NCI-H2196 treated with DMSO at 0.1 percent for 48 hours (cell line): ENCODE data around the gene RBM34.
"Not testable (repeated sequence)": the region's sequence is repeated elsewhere in the genome, so short reads cannot be mapped to it uniquely, and the experiment has no call there.

Experiments
- DNase-seq: peaks from one replicate; lab custom pipeline; 2025; ENCODE audit not compliant: unreplicated experiment; lab: John Stamatoyannopoulos, UW

The RBM34 gene

DNA sequence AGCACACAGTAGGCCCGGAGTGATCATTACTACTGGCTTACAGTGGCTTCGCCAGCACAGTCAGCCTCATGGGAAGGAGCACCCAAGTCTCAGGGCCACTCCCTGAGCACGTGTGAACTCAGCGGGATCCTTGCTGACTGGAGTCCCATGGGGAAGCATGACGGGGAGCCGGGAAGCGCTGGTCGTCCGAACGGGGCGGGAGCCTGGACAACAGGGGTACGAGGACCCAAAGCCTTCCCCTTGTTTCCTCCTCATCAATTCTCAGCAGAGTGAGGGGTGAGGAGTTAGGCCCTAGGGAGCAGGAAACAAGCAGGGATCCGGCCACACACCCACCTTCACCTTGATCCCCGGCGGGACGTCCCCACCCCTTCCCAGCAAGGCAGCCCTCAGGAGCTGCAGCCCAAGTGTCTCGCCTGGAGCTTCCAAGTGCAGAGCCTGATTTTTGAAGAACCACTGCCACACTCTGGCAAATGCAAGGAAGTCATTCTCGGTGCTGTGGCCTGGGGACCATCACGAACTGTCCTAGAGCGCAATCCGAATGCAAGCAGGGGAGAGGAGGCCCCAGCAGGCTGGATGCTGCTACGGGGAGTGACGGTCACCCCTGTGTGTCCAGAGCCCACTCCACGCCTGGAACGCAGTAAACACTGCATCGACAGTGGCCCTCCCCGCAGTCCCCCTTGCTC is 67.9 kb downstream of the RBM34 start:
- DNase-seq, result no peak

- DNase-seq, result not testable (repeated sequence)
These were observed 68.6 kb downstream of the RBM34 start for GRCh38 chr1:235092415-235092814.

GRCh38 chr1:235092045-235092406 is 69.0 kb downstream of the RBM34 start:
- not testable (repeated sequence) for DNase-seq

- not testable (repeated sequence) for DNase-seq
These were observed 69.6 kb downstream of the RBM34 start for GRCh38 chr1:235091319-235092044.

- DNase-seq, result no peak
These were observed 70.5 kb downstream of the RBM34 start for GRCh38 chr1:235090406-235091069.

GRCh38 chr1:235088907-235089306 is 72.1 kb downstream of the RBM34 start:
- no peak for DNase-seq

DNA sequence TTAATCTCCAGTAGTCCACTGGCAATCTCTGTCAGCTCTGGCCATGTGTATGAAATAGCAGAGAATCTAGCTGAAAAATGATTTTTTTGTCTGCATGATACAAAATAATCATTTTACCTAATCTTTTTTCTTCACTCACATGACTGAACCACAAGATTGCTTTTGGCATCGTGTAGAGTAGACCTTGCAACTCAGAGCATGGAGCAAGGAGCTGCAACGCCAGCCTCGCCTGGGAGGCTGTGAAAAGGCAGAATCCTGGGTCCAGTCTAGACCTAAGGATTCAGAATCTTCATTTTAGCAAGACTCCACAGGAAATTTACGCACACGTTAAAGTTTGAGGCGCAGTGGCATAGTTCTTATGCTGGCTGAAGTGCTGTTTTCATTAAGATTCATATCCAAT is 72.6 kb downstream of the RBM34 start:
- DNase-seq, result no peak

DNA sequence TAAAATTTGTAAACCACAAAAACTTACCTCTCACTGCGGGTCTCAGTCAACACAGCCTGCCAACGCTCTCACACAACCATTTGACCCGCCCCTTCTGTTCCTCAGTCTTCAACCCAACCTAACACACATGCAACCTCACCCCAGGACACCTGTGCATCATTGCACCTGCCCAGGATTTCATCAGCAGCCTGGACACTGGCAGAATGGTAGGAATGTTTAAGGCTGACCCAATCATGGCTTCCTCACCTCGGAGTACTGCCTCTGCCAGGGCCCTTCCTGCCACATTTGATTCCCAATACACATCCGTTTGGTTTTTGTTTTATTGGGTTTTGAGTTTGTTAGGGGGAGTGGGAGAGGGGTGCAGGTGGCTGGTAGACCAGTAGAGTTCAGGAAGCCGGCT is 73.1 kb downstream of the RBM34 start:
- DNase-seq, result no peak

GRCh38 chr1:235085411-235086117 is 75.5 kb downstream of the RBM34 start:
- DNase-seq, result not testable (repeated sequence)
